ENCODE measurements around the gene HPSE2. TPM values are rescaled to one million over a fixed set of nuclear protein-coding genes. Genes with fewer than 3 reads are reported as not detected.

HPSE2 gene
- total RNA-seq, 1 donor from 2014 or later: 18.3 TPM

- peak; percentile 52 for DNase-seq
Observed at GRCh38 chr10:98832738-98833137, 402.9 kb downstream of the HPSE2 start.

DNA sequence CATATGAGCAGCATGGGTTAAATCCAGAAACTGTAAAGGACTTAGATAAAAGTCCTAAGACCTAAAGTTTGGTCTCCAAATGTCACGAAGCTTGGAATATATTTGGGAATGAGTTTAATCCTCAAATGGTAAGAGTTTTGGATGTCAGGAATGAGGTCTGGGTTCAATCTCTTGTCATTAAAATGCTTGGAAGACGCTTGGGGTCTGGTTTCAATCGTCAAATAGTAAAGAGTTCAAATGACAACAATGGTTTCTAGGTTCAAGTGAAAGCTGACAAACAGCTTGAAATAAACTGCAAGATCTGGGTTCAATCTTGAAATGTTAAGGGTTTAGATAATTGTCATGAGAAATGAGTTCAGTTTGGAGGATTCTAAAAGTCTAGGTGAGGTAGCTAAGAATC is 403.5 kb downstream of the HPSE2 start:
- peak; percentile 57 for DNase-seq

DNA sequence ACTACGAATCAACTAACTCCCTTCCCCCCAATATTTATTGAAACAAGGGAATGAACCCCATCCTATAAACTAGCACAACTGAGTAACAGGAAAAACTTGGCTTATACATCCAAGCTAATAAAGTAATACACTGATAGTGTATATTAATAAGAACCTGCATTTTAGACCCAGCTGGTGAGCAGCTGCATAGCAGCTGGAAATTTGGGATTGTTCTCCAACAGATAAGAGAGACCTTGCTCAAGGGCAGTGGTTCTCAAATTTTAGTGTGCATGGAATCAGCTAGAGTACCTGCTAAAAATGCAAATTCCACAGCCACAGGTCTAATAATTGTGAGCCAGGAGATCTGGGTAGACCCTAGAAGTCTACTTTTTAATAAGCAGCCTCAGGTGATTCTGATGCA is 404.3 kb downstream of the HPSE2 start:
- no peak for DNase-seq

GRCh38 chr10:98825741-98826140 is 409.9 kb downstream of the HPSE2 start:
- DNase-seq: peak; percentile 25

- no peak for DNase-seq
Observed at GRCh38 chr10:98817396-98817795, 418.3 kb downstream of the HPSE2 start.

GRCh38 chr10:98815039-98815885 is 420.4 kb downstream of the HPSE2 start:
- DNase-seq: no peak

DNA sequence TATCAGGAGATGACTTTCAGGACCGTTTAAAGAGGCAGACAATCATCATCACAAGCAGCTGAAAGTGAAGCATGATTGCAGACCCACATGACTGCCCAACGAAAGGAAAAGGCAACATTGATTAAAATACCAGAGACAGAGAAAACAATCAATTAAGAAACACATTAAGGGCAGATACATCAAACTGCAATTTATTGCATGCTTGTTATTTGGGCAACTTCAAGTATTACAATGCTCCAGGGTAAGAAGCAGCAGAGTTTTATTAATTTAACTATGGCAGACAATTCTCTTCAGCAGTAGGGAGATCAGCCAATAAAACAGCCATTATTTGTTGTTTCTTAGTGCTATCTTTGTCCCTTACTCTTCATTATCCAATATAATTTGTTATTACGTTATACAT is 421.2 kb downstream of the HPSE2 start:
- DNase-seq: no peak

- no peak for DNase-seq
Observed at GRCh38 chr10:98808282-98808892, 427.3 kb downstream of the HPSE2 start.

DNA sequence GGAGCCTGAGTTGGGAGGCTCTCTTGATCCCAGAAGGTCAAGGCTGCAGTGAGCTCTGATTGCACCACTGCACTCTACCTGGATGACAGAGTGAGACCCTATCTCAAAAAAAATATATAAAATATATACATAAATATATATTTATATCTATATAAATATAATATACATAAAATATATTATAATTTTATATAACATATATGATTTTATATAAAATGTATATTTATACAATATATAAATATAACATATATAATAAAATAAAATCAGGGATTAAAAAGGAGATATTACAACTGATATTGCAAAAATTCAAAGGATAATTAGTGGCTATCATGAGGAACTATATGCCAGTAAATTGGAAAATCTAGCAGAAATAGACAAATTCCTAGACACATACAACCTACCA is 435.4 kb downstream of the HPSE2 start:
- DNase-seq: no peak

GRCh38 chr10:98795467-98795866 is 440.2 kb downstream of the HPSE2 start:
- no peak for DNase-seq

DNA sequence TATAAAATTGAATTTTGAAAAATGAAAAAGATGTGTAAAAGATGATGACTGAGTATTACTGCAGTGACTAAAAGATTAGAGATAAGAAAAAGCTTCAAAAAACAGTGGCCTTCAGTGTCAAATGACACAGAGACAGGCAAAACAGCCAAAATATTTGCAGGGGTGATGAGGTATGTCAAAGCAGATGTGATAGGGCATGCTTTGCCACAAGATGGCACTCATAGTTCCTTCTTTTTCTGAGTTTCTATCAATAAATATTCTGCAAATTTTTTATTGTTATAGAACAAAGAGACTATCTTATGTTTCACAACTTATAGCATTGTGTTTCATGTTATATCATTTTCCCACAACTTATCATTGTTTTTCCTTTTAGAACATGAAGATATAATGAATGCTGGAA is 444.8 kb downstream of the HPSE2 start:
- DNase-seq: peak; percentile 11

GRCh38 chr10:98778277-98778759 is 457.3 kb downstream of the HPSE2 start:
- no peak for DNase-seq

DNA sequence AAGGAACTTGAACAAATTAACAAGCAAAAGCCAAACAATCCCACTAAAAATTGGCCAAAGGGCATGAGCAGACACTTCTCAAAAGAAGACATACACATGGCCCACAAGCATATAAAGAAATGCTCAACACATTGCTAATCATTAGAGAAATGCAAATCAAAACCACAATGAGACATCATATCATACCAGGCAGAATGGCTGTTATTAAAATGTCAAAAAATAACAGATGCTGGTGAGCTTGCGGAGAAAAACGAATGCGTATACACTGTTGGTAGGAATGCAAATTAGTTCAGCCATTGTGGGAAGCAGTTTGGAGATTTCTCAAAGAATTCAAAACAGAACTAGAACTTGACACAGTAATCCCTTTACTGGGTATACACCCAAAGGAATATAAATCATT is 477.2 kb downstream of the HPSE2 start:
- no peak for DNase-seq

DNA sequence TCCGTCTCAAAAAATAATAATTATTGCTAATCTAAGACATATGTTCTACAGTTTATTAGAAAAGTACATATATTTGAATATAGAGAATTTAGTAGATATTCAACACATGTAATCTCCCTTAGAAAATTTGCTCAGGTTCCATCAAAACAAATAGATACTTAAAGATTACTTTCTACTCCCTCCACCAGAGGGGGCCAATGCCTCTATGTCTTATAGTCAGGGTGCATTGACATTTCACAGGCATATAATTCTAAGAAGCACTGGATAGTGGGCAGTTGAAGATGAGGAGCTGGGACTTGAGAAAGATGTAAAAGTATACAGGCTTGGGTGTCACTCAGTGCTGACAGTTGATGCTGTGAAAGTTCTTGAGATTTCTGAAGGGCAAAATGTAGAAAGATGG is 487.4 kb downstream of the HPSE2 start:
- DNase-seq: peak; percentile 24

- no peak for DNase-seq
Observed at GRCh38 chr10:98745645-98746044, 490.0 kb downstream of the HPSE2 start.

- DNase-seq: no peak
Observed at GRCh38 chr10:98720551-98720950, 515.1 kb downstream of the HPSE2 start.

DNA sequence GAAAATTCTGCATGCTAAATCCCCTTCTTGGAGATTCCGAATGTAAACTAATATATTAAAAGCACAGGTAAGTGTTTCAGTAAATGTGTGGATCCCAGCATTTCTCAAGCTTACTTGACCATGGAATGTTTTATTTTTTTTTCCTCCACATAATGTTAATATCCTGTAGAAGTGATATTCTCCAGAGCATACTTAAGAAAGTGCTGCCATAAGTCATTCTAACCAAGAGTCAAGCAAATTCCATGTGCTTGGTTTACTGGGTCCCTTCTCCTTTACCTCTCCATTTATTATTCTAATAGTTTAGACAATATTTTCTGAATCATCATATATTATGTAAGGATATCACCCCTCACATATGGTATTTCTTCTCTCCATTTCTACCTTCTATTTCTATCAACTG is 522.1 kb downstream of the HPSE2 start:
- no peak for DNase-seq

DNA sequence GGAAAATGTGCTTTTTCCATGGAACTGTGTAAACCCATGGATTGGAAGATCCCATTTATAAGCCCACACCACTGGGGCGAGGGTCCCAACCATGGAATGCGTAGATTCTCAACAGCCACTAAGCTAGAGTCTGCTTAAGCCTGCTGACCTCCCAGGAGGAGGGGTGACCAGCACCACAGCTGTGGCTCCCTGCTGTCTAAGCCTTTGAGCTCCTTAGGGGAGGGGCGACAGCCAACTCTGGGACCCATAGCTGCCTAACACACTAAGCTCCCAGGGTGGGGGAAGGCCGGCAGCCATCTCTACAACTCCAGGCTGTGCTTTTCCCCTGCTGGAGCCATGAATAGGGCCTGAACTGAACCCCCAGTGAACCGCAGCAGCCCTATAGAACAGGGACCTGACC is 539.1 kb downstream of the HPSE2 start:
- no peak for DNase-seq

- DNase-seq: peak; percentile 45
Observed at GRCh38 chr10:98694883-98695282, 540.8 kb downstream of the HPSE2 start.

- peak; percentile 3 for DNase-seq
Observed at GRCh38 chr10:98694014-98694413, 541.6 kb downstream of the HPSE2 start.

DNA sequence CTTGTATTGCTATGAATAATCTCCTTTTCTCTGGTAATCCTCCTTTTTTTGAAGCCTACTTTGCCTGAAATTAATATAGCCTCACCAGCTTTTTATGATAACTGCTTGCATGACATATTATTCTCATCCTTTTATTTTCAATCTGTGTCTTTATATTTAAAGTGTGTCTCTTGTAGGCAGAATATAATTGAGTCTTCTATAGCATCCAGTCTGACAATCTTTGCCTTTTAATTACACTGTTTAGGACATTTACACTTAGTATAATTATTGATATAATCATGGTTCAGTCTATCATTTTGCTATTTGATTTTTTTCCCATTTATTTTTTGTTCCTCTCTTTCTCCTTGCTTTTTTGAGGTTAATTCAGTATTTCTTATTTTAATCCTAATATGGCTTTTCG is 548.0 kb downstream of the HPSE2 start:
- DNase-seq: no peak

- DNase-seq: no peak
Observed at GRCh38 chr10:98684019-98684899, 551.4 kb downstream of the HPSE2 start.

DNA sequence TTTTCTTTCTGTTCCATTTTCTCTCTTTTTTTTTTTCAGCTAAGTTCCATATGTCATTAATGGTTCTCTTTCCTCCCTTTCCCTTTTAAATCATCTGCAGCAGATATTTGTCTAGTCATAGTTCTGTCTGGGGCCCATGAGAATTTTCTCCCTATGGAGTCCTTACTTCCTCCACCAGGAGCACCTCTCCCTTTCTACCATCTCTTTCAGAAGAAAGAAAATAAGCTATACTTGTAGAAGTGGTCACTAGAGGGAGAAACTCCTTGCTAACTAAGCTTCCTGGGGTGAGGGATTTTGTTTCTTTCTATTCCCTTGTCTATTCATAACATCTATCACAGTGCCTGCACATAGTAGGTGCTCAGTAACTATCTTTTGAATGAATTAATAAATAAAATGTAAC is 558.8 kb downstream of the HPSE2 start:
- no peak for DNase-seq

Measured in tongue (tissue), 2 donors.